OCI-LY1 (cell line): ENCODE results near the gene SLC7A14.

Experiments used
- H2AFZ ChIP-seq: fragments of 200-600 bp; sonication (generic), shearing (Covaris generic); 2 replicates; pipeline ENCODE4 v1.6.0; 2014; ENCODE audit warnings: antibody characterized with exemption, mild to moderate bottlenecking, low read length
- H3F3A ChIP-seq: fragments of 200-600 bp; sonication (generic), shearing (Covaris generic); 2 replicates; pipeline ENCODE4 v1.6.0; 2014; ENCODE audit warnings: mild to moderate bottlenecking, antibody characterized with exemption, low read length, moderate library complexity; ENCODE audit not compliant: insufficient read depth
- H3K27ac ChIP-seq: fragments of 200-600 bp; sonication (generic); 2 replicates; pipeline ENCODE4 v1.5.1; 2014; ENCODE audit warnings: low read length, mixed run types, mild to moderate bottlenecking, low read depth; ENCODE audit not compliant: poor library complexity, severe bottlenecking
- H3K27me3 ChIP-seq: fragments of 200-600 bp; sonication (generic); 2 replicates; pipeline ENCODE4 v1.6.0; 2014; ENCODE audit warnings: antibody characterized with exemption, mild to moderate bottlenecking, low read length, moderate library complexity; ENCODE audit not compliant: insufficient read depth
- H3K36me3 ChIP-seq: fragments of 200-600 bp; sonication (generic); 2 replicates; pipeline ENCODE4 v1.6.1; 2014; ENCODE audit warnings: mild to moderate bottlenecking, antibody characterized with exemption, low read length, moderate library complexity, mixed read lengths; ENCODE audit not compliant: insufficient read depth
- H3K4me1 ChIP-seq: fragments of 200-600 bp; sonication (generic); 2 replicates; pipeline ENCODE4 v1.5.1; 2014; ENCODE audit warnings: mild to moderate bottlenecking, low read length, moderate library complexity; ENCODE audit not compliant: insufficient read depth, severe bottlenecking
- H3K4me2 ChIP-seq: fragments of 200-600 bp; sonication (generic), shearing (Covaris generic); 2 replicates; pipeline ENCODE4 v1.6.1; 2014; ENCODE audit warnings: low read length
- H3K4me3 ChIP-seq: fragments of 200-600 bp; sonication (generic); 2 replicates; pipeline ENCODE4 v1.5.1; 2014; ENCODE audit warnings: low read length, low read depth, mild to moderate bottlenecking, mixed read lengths; ENCODE audit not compliant: poor library complexity, severe bottlenecking
- H3K79me2 ChIP-seq: fragments of 200-600 bp; shearing (Covaris generic); 2 replicates; pipeline ENCODE4 v1.6.1; 2016; ENCODE audit warnings: mixed run types, low read length, mixed read lengths; ENCODE audit not compliant: insufficient read depth
- H3K9ac ChIP-seq: fragments of 200-600 bp; sonication (generic), shearing (Covaris generic); 2 replicates; pipeline ENCODE4 v1.6.1; 2014; ENCODE audit warnings: mild to moderate bottlenecking, low read length, mixed read lengths
- H3K9me2 ChIP-seq: fragments of 200-600 bp; sonication (generic), shearing (Covaris generic); 2 replicates; pipeline ENCODE4 v1.6.1; 2014; ENCODE audit warnings: low read depth, mild to moderate bottlenecking, low read length, mixed read lengths
- H3K9me3 ChIP-seq: fragments of 200-600 bp; shearing (Covaris generic); 2 replicates; pipeline ENCODE4 v1.6.1; 2014; ENCODE audit warnings: low read length, mixed read lengths
- H4K20me1 ChIP-seq: fragments of 200-600 bp; sonication (generic), shearing (Covaris generic); 2 replicates; pipeline ENCODE4 v1.6.0; 2016; ENCODE audit warnings: mild to moderate bottlenecking, low read length; ENCODE audit not compliant: insufficient read depth
- EZH2 ChIP-seq: fragments of 200-600 bp; sonication (generic), shearing (Covaris generic); IDR thresholded peaks from 2 replicates; pipeline ENCODE4 v1.8.0; 2017; ENCODE audit warnings: borderline replicate concordance, mixed run types, mild to moderate bottlenecking, antibody characterized with exemption, low read length, moderate library complexity, mixed read lengths
- TF ChIP-seq, protein P1 (sequence below): fragments of 200-600 bp; sonication (generic), shearing (Covaris generic); IDR thresholded peaks from 2 replicates; pipeline ENCODE4 v1.5.1; 2017; ENCODE audit warnings: mild to moderate bottlenecking, antibody characterized with exemption, low read length, moderate library complexity, mixed read lengths

SLC7A14 gene

DNA sequence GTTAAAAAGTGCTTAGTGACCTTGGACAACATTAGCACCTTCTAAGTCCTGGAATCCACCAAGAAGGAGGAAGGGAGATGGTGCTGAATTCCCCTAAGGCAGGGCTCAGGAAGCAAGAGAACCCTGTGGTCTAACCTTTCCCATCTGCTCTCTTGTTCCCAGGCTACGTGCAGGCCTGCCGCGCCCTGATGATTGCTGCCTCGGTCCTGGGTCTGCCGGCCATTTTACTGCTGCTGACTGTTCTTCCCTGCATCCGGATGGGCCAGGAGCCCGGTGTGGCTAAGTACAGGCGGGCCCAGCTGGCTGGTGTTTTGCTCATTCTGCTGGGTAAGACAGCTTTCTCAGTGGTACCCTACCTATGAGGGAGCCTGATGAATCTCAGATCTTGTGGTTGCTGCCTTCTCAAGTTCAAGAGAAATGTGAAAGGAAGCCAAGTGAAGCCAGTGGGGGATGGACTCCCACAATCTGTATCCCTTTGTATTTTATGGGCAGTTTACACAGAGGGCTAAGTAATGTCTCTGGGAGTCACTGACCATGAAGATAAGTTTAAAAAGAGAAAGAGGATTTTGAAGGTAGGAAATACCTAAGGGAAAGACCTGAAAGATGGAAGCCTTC lies 162.8 kb downstream of the SLC7A14 start:
- no peak overlapping the region for H3K9ac ChIP-seq
- no peak overlapping the region for H2AFZ ChIP-seq
- TF ChIP-seq EZH2 = no peak
- TF ChIP-seq, protein P1, sequence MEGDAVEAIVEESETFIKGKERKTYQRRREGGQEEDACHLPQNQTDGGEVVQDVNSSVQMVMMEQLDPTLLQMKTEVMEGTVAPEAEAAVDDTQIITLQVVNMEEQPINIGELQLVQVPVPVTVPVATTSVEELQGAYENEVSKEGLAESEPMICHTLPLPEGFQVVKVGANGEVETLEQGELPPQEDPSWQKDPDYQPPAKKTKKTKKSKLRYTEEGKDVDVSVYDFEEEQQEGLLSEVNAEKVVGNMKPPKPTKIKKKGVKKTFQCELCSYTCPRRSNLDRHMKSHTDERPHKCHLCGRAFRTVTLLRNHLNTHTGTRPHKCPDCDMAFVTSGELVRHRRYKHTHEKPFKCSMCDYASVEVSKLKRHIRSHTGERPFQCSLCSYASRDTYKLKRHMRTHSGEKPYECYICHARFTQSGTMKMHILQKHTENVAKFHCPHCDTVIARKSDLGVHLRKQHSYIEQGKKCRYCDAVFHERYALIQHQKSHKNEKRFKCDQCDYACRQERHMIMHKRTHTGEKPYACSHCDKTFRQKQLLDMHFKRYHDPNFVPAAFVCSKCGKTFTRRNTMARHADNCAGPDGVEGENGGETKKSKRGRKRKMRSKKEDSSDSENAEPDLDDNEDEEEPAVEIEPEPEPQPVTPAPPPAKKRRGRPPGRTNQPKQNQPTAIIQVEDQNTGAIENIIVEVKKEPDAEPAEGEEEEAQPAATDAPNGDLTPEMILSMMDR = no peak
- H3K9me3 ChIP-seq = no peaks in the 10 kb centered on the region
- H3K36me3 ChIP-seq = no peaks in the 10 kb centered on the region
- H3K9me2 ChIP-seq = no peaks in the 10 kb centered on the region
- no peaks in the 10 kb centered on the region for H3K79me2 ChIP-seq
- H3K4me3 ChIP-seq = no peak overlapping the region
- H4K20me1 ChIP-seq = no peaks in the 10 kb centered on the region
- no peak overlapping the region for H3K27ac ChIP-seq
- no peaks in the 10 kb centered on the region for H3K27me3 ChIP-seq
- no peak overlapping the region for H3K4me2 ChIP-seq
- no peaks in the 10 kb centered on the region for H3F3A ChIP-seq
- H3K4me1 ChIP-seq = no peaks in the 10 kb centered on the region

DNA sequence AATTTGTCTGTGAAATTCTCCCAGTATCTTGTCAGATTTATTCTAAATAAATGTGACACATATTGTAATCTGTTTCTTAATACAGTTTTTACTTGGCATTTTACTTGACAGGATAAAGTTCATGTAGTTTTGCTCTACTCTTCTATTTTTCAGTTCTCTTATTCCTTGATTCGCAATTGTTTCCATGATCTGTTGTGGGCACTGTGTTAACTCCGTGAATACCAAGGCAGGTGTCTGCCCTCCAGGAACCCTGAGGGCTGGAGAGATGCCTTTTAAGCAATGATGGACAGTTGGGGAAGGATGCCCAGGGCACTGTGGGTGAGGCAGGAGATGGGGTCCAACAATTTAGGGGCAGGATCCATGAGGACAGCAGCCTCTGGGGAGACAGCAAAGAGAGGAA lies 164.1 kb downstream of the SLC7A14 start:
- no peaks in the 10 kb centered on the region for H3K27me3 ChIP-seq
- no peak overlapping the region for H3K4me3 ChIP-seq
- H3K36me3 ChIP-seq = no peaks in the 10 kb centered on the region
- TF ChIP-seq EZH2 = no peak
- TF ChIP-seq, protein P1 = no peak
- no peak overlapping the region for H3K27ac ChIP-seq
- H3K4me1 ChIP-seq = no peaks in the 10 kb centered on the region
- H3K9me2 ChIP-seq = no peaks in the 10 kb centered on the region
- H3K9ac ChIP-seq = no peak overlapping the region
- H3F3A ChIP-seq = no peaks in the 10 kb centered on the region
- no peak overlapping the region for H3K4me2 ChIP-seq
- no peak overlapping the region for H2AFZ ChIP-seq
- no peaks in the 10 kb centered on the region for H3K79me2 ChIP-seq
- no peaks in the 10 kb centered on the region for H4K20me1 ChIP-seq
- H3K9me3 ChIP-seq = no peaks in the 10 kb centered on the region

DNA sequence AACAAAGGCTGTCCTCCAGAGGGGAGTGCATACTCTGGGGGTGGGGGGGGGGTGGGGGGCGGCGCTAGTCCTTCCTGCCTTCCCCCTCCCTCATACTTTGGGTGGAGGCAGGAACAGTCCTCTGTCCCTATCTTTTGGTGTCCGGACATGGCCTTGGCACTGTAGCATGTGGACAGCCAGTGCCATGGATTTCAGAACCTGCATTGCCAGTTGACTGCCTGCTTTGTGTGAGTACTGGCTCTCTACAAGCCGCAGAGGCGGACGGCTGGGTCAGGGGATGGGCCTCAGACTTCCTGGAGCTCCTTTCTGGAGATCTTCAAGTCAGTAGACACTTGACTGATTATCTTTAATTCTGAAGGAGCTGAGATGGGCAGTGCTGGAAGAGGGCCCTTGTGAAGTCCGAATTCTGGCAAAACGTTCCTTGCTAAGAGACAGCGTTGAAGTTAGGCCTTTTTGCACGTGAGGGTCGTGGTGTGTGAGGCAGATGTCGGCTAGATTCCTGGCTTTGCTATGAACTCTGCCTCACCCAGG lies 164.7 kb downstream of the SLC7A14 start:
- Histone ChIP-seq H3K9me3 (no peaks in the 10 kb centered on the region), H3K9ac (no peak overlapping the region), H4K20me1 (no peaks in the 10 kb centered on the region), H3K4me1 (no peaks in the 10 kb centered on the region), H3K27ac (no peak overlapping the region), H3K79me2 (no peaks in the 10 kb centered on the region), H3K4me3 (no peak overlapping the region), H2AFZ (no peak overlapping the region), H3K4me2 (no peak overlapping the region), H3K9me2 (no peaks in the 10 kb centered on the region), H3K27me3 (no peaks in the 10 kb centered on the region), H3K36me3 (no peaks in the 10 kb centered on the region), H3F3A (no peaks in the 10 kb centered on the region)
- TF ChIP-seq, protein P1 = no peak
- TF ChIP-seq EZH2 = no peak
